ENCODE results near the gene IRF7. TPM values are rescaled to one million over a fixed set of nuclear protein-coding genes. Genes with fewer than 3 reads are reported as not detected.
"Not testable (repeated sequence)": the region's sequence is repeated elsewhere in the genome, so short reads cannot be mapped to it uniquely, and the experiment has no call there.

The IRF7 gene
- total RNA-seq, 2 experiments from 2014 or later = 160 to 165 TPM

DNA sequence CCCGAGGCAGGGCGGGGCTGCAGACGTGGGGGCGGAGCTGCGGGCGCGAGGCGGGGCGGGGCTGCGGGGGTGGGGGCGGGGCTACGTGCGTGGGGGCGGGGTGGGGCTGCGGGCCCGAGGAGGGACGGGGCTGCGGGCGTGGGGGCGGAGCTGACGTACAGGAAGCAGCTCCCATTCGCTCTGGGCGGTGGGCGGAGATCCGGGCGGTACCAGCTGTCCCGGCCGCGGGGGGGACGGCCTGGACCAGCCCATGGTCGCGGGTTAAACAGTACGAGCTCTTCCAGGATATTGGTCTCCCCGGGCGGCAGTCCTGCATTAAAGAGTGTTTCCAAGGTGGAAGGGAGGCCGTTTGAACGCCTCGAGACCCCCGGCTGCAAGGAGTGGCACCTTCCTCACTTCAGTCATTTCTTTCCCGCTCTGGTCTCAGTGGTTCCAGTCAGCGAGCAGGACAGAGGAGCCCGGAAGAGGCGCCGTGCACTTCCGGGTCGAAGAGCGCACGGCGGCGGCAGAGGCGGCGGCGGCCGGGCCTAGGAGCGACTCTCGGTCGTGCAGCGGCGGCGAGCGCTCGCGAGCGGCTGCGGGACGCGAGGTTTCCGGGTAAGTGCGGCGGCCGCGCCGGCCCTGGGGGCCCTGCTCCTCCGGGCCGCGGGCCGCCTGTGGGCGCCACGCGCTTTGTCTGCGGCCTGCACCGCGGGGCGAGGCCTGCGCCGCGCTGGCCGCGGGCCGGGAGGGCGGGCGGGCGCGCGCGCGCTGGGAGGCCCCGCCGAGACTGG lies 39.6 kb downstream of the IRF7 start, which contains the start of gene PHRF1:
PHRF1 (plus strand) TSS at position 475 of the 773 bp plus-strand sequence. CDS start 5,043 bp downstream, outside the sequence.
- H3K4me1 Mint-ChIP-seq = peaks cover 36% of the 10 kb centered on the region
- peak; percentile 96 for DNase-seq
- no peaks in the 10 kb centered on the region for H3K9me3 Mint-ChIP-seq
- H3K27ac Mint-ChIP-seq = peak within 1 kb of the TSS; percentile 100
- H3K36me3 Mint-ChIP-seq = peaks cover 3% of the 10 kb centered on the region
- peak; percentile 85 for ATAC-seq (ENCODE audit: low read depth)
- H3K4me3 Mint-ChIP-seq = peak within 1 kb of the TSS; percentile 93
- peaks cover 16% of the 10 kb centered on the region for H3K27me3 Mint-ChIP-seq
- POLR2A ChIA-PET = interaction anchor here (0.6 to 2.0 kb wide), 18 partner anchors 10 to 282 kb away, joined by 3 to 28 read pairs (median 4); partner anchors contain the start of genes IRF7, PNPLA2, SIGIRR and TALDO1

DNA sequence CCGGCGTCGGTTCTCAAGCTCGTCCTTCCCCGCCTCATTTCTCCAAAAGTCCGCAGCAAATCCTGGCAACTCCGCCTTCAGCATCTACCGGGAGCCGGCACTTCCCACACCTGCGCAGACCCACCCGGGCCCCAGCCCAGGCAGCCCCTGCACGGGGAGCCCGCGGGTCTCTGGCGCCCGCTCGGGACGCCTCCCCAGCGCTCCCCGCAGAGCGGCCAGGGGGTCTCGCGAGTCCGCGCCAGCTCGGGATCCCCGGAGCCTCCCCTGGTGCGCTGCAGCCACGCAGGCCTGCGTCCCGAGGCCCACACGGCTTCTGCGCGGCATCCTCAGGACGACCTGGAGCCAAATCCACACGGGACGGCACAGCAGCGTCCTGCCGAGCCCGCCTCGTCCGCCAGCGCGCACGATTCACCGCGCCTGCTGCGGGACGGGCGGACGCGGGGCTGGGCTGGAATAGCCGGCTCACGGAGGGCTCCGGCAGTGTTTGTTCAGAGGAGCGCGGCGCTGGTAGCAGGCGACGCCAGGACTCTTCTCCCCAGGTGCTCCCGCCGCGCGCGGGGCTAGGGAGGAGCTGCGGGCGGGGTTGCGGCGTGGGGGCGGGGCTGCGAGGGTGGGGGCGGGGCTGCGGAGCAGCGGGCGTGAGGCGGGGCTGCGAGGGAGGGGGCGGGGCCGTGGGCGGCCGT lies 40.3 kb downstream of the IRF7 start:
- Mint-ChIP-seq H3K27ac (peak overlapping the region; percentile 21), H3K36me3 (peaks cover 1% of the 10 kb centered on the region), H3K4me1 (peaks cover 34% of the 10 kb centered on the region), H3K9me3 (no peaks in the 10 kb centered on the region), H3K4me3 (peak overlapping the region; percentile 87), H3K27me3 (peaks cover 16% of the 10 kb centered on the region)
- POLR2A ChIA-PET = interaction anchor here (0.6 to 2.0 kb wide), 18 partner anchors 9 to 281 kb away, joined by 3 to 28 read pairs (median 4); partner anchors contain the start of genes IRF7, PNPLA2, SIGIRR and TALDO1
- DNase-seq (no peak), ATAC-seq (ENCODE audit: low read depth) (peak; percentile 44)

DNA sequence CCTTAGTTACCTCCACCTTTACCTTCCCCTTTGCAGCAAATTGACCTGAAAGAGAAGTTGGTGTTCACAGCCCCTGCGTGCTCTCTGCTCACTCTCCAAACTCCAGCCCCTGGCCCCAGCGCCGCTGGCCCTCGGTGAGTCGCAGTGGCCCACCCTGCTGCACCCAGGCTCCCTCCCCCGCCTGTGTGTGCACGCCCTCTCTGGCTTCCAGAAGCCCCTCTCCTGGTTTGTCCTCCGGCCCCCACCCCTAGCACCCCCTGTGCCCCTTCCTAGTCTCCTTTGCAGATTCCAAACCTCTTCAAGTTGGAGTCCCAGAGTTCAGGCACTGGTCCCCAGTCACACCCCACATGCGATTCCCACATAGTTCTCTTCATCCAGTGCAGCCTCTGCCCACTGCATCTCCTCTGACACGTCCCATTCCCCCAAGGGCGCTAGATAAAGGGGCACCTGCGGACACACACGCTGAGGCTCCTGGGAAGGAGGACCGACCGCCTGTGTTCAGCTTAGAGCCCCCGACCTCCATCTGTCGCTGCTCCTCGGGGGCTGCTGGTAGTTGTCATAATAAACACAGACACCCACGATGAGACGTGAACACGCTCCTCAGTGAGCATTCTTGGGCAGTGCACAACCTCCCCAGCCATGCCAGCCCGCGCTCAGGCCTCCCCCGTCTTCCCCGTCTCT lies 41.0 kb downstream of the IRF7 start:
- H3K9me3 Mint-ChIP-seq = no peaks in the 10 kb centered on the region
- ATAC-seq (ENCODE audit: low read depth) = no peak
- H3K36me3 Mint-ChIP-seq = peaks cover 1% of the 10 kb centered on the region
- peak overlapping the region; percentile 87 for H3K4me3 Mint-ChIP-seq
- peak overlapping the region; percentile 21 for H3K27ac Mint-ChIP-seq
- POLR2A ChIA-PET = interaction anchor here (1.3 to 2.0 kb wide), 5 partner anchors 9 to 39 kb away, joined by 5 to 23 read pairs (median 9); no protein-coding TSS in a partner anchor
- peaks cover 32% of the 10 kb centered on the region for H3K4me1 Mint-ChIP-seq
- peaks cover 16% of the 10 kb centered on the region for H3K27me3 Mint-ChIP-seq
- DNase-seq = no peak

- peak overlapping the region; percentile 87 for H3K4me3 Mint-ChIP-seq
- peaks cover 16% of the 10 kb centered on the region for H3K27me3 Mint-ChIP-seq
- peaks cover 27% of the 10 kb centered on the region for H3K4me1 Mint-ChIP-seq
- H3K36me3 Mint-ChIP-seq; DNase-seq; H3K27ac Mint-ChIP-seq; POLR2A ChIA-PET; ATAC-seq (ENCODE audit: low read depth); H3K9me3 Mint-ChIP-seq: not testable (repeated sequence)
These were observed 41.6 kb downstream of the IRF7 start for GRCh38 chr11:574031-574570.

DNA sequence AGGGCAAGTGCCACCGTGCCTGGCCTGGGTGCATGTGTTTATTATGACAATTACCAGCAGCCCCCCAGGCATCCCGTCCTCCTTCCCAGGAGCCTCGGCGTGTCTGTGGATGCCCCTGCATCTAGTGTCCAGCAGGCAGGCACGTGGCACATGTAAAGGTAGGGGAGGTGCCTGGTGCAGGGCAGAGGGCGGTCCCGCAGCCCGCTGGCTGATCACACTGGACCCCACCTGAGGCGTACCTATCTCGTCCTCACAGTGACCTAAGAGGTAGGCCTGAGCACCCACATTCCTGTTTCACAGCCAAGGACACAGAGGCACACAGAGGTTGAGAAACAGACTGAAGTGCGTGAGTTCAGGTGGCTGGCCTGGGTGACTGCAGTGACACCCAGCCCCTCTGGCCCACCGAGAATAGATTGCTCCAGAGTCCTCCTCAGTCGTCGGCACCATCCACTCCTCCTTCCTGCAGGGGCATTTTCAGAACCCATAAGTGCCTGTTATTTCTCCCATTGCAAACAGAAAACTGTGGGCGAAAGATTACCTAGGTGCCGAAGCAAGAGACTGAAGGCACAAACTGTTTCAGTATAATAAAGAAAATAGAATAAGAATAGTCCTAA lies 42.5 kb downstream of the IRF7 start:
- DNase-seq (no peak), ATAC-seq (ENCODE audit: low read depth) (no peak)
- POLR2A ChIA-PET = no interaction called here
- Mint-ChIP-seq H3K27ac (no peak overlapping the region), H3K4me3 (no peak overlapping the region), H3K4me1 (peaks cover 19% of the 10 kb centered on the region), H3K27me3 (peaks cover 16% of the 10 kb centered on the region), H3K36me3 (no peaks in the 10 kb centered on the region), H3K9me3 (no peaks in the 10 kb centered on the region)

- peaks cover 16% of the 10 kb centered on the region for H3K27me3 Mint-ChIP-seq
- no peak overlapping the region for H3K4me3 Mint-ChIP-seq
- peaks cover 3% of the 10 kb centered on the region for H3K36me3 Mint-ChIP-seq
- H3K27ac Mint-ChIP-seq = no peak overlapping the region
- ATAC-seq (ENCODE audit: low read depth) (no peak), DNase-seq (no peak)
- peaks cover 14% of the 10 kb centered on the region for H3K4me1 Mint-ChIP-seq
- no peaks in the 10 kb centered on the region for H3K9me3 Mint-ChIP-seq
- POLR2A ChIA-PET = no interaction called here
These were observed 44.0 kb downstream of the IRF7 start for GRCh38 chr11:571802-572185.

DNA sequence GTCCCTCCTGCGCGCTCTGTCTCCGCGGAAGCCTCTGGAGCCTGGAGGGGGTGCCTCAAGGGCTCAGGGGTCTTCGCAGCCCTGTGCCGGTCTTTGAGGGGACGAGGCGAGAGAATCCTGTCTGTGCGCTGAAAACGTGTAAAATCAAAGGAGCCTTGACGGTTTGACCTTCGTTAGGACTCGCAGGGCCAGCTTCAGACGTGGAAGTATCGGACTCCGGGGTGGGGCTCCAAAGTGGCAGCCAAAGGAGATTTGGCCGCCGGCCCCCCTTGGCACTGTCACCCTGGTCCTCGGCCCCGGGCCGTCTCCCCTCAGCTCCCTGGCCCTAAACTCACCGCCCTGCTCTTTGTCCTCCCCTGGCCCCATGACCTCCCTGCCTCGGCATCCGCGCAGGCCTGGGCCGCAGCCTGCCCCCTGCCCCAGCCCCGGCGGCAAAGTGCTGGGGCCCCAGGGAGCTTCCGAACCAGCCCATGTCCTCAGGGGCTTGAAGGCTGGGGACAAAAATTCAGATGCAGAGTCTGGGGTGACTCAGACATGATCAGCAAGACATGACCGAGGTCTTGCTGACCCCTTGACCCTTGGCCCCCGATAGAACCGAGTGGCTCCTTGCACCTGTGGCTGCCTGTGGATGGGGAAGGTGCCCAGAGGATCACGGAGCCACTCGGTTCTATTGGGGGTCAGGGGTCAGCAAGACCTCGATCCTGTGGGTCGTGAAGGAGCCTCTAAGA lies 46.4 kb downstream of the IRF7 start:
- peak overlapping the region; percentile 83 for H3K27ac Mint-ChIP-seq
- no peak for DNase-seq
- H3K9me3 Mint-ChIP-seq = no peaks in the 10 kb centered on the region
- peaks cover 7% of the 10 kb centered on the region for H3K36me3 Mint-ChIP-seq
- POLR2A ChIA-PET = interaction anchor here (0.6 to 3.4 kb wide), 11 partner anchors 8 to 276 kb away, joined by 3 to 18 read pairs (median 6); partner anchors contain the start of gene HRAS
- peak overlapping the region; percentile 87 for H3K4me3 Mint-ChIP-seq
- ATAC-seq (ENCODE audit: low read depth) = no peak
- peaks cover 9% of the 10 kb centered on the region for H3K27me3 Mint-ChIP-seq
- H3K4me1 Mint-ChIP-seq = peaks cover 6% of the 10 kb centered on the region

DNA sequence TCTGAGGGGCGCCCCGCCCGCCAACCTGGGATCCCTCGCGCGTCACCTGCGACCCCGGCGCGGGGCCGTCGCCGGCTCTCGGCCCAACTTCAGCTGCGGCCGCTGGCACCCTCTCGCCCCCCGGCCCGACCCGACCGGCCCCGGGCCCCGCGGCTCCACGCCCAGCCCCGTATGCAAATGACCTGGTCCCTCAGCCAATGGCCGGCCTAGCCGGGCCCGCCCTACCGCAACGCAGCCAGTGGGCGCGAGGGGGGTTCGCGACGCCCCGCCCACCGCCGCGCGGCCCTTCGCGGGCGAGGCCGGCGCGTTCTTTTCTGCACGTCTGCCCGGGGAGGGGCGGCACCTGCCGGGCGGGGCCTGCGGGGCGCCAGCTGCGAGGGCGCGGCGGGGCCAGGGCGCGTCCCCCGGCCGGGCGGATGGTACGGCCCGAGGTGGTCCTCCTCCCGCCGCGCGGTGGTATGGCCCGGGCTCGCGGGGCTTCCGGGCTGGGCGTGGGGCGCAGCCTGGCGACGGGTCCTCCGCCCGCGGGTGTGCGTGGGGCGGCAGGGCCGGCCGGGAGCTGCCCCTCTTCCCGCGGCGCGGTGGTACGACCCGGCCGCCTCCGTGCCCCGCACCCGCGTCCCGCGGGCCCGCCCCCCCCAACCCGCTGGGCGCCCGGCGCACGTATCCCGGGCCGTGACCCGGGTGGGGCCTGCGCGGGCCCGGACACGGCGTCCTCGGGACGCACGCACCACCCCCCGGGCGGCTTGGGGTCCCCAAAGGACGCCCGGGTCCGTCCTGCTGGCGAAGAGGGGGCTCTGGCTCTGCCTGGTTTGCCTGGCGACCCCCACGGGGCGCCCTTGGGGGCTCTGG lies 47.2 kb downstream of the IRF7 start:
- POLR2A ChIA-PET = interaction anchor here (0.6 to 3.4 kb wide), 12 partner anchors 9 to 275 kb away, joined by 3 to 18 read pairs (median 4); partner anchors contain the start of gene HRAS
- peaks cover 4% of the 10 kb centered on the region for H3K4me1 Mint-ChIP-seq
- peak overlapping the region; percentile 87 for H3K4me3 Mint-ChIP-seq
- no peaks in the 10 kb centered on the region for H3K9me3 Mint-ChIP-seq
- H3K27me3 Mint-ChIP-seq = peaks cover 5% of the 10 kb centered on the region
- H3K27ac Mint-ChIP-seq = peak overlapping the region; percentile 83
- H3K36me3 Mint-ChIP-seq = peaks cover 7% of the 10 kb centered on the region
- DNase-seq (peak; percentile 99), ATAC-seq (ENCODE audit: low read depth) (peak; percentile 93)

DNA sequence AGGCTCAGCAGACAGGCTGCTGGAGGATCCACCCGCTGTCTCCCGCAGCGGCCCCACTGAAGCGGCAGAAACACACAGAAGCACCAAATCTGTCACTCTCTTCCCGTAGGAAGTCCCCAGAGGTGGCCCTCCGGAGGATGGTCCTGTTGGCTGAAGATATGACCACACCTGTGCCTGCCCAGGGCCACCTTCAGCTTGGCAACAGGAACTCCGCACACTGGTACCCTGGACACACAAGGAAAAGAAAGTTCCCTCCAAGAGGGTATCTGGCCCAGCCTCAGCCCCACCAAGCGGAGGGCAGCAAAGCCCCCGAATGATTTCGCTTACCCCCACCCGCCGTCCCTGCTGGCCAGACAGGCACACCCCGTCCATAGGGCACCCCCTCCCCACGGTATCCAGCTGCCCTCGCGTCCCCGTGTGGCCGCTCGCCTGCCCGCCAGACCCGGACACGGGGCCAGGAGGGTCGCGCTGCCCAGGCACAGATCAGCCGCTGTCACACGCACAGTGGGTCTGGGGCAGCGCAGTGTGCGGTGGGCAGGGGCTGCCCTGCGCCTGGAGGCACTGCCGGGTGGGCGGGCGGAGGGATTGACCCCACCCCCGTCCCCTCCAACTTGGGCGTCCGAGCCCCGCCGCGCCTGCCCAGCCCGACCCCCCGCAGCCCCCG lies 48.0 kb downstream of the IRF7 start:
- peak overlapping the region; percentile 48 for H3K27ac Mint-ChIP-seq
- H3K27me3 Mint-ChIP-seq = no peaks in the 10 kb centered on the region
- no peak for ATAC-seq (ENCODE audit: low read depth)
- POLR2A ChIA-PET = interaction anchor here (0.6 to 3.4 kb wide), 11 partner anchors 8 to 158 kb away, joined by 3 to 18 read pairs (median 6); partner anchors contain the start of gene HRAS
- DNase-seq = peak; percentile 32
- peak overlapping the region; percentile 90 for H3K4me3 Mint-ChIP-seq
- H3K36me3 Mint-ChIP-seq = peaks cover 7% of the 10 kb centered on the region
- peaks cover 5% of the 10 kb centered on the region for H3K4me1 Mint-ChIP-seq
- no peaks in the 10 kb centered on the region for H3K9me3 Mint-ChIP-seq

GRCh38 chr11:567011-567628 lies 48.6 kb downstream of the IRF7 start:
- Mint-ChIP-seq H3K4me3 (peak overlapping the region; percentile 90), H3K36me3 (peaks cover 7% of the 10 kb centered on the region), H3K27me3 (no peaks in the 10 kb centered on the region), H3K4me1 (peaks cover 5% of the 10 kb centered on the region), H3K9me3 (no peaks in the 10 kb centered on the region), H3K27ac (peak overlapping the region; percentile 48)
- peak; percentile 31 for DNase-seq
- ATAC-seq (ENCODE audit: low read depth) = no peak
- POLR2A ChIA-PET = interaction anchor here (0.6 to 3.4 kb wide), 6 partner anchors 8 to 182 kb away, joined by 3 to 18 read pairs (median 4); no protein-coding TSS in a partner anchor
